ENCODE data around the gene CNDP1. TPM values are rescaled to one million over a fixed set of nuclear protein-coding genes. Genes with fewer than 3 reads are reported as not detected.

The CNDP1 gene
- polyA plus RNA-seq, 3 donors: not detected

GRCh38 chr18:74492259-74492658 is 42.0 kb upstream of the CNDP1 start:
- Histone ChIP-seq H3K4me1 (ENCODE audit: control insufficient read depth in 1 of 2, insufficient read depth in 2 of 2, low read length in 2 of 2) (peaks cover 12 to 16% of the 10 kb centered on the region in 2 donors), H3K79me2 (ENCODE audit: insufficient read depth, low read length) (peaks cover 7% of the 10 kb centered on the region), H3K27ac (ENCODE audit: low read depth in 1 of 2, low read length in 2 of 2) (no peak overlapping the region), H3K4me2 (replicated peaks; ENCODE audit: extremely low read depth, low read length, poor library complexity, severe bottlenecking) (no peak overlapping the region), H3K9ac (ENCODE audit: insufficient read depth, low read length, poor library complexity, severe bottlenecking) (no peak overlapping the region), H4K20me1 (ENCODE audit: insufficient read depth, low read length) (no peaks in the 10 kb centered on the region), H3K9me3 (replicated peaks in 1 of 2; ENCODE audit: control insufficient read depth in 1 of 2, insufficient read depth in 1 of 2, low read length in 2 of 2) (no peaks in the 10 kb centered on the region), H3K27me3 (ENCODE audit: control insufficient read depth in 2 of 2, insufficient read depth in 2 of 2, low read length in 2 of 2) (no peaks in the 10 kb centered on the region), H3K36me3 (replicated peaks in 1 of 2; ENCODE audit: control insufficient read depth in 1 of 2, insufficient read depth in 2 of 2, low read length in 2 of 2) (no peaks in the 10 kb centered on the region), H2AFZ (ENCODE audit: insufficient read depth, low read depth, low read length, poor library complexity, severe bottlenecking) (peak overlapping the region; percentile 14), H3K4me3 (replicated peaks in 1 of 3; ENCODE audit: low read depth in 2 of 3, low read length in 3 of 3) (no peak overlapping the region)
- Mint-ChIP-seq H3K9me3 (peaks cover 2 to 7% (median 4%) of the 10 kb centered on the region in 7 donors), H3K4me3 (no peak overlapping the region), H3K27ac (no peak overlapping the region), H3K4me1 (peaks cover 17% of the 10 kb centered on the region), H3K36me3 (no peaks in the 10 kb centered on the region), H3K27me3 (ENCODE audit: low read depth in 3 of 3) (peaks cover 1 to 7% (median 4%) of the 10 kb centered on the region in 3 donors)
- DNase-seq: no peak
- WGBS (ENCODE audit: insufficient coverage): 94% methylated on average over 3 of the region's 3 CpGs
- intact Hi-C loops (cut with micrococcal nuclease): loop anchor here (2.0 to 10.0 kb wide), 5 partner anchors 103 to 347 kb away; partner anchors contain the start of genes FBXO15 (in 1 of the 2), TIMM21 (in 1 of the 2) and ZNF407 (in 1 of the 2)
- TF ChIP-seq, protein P1, sequence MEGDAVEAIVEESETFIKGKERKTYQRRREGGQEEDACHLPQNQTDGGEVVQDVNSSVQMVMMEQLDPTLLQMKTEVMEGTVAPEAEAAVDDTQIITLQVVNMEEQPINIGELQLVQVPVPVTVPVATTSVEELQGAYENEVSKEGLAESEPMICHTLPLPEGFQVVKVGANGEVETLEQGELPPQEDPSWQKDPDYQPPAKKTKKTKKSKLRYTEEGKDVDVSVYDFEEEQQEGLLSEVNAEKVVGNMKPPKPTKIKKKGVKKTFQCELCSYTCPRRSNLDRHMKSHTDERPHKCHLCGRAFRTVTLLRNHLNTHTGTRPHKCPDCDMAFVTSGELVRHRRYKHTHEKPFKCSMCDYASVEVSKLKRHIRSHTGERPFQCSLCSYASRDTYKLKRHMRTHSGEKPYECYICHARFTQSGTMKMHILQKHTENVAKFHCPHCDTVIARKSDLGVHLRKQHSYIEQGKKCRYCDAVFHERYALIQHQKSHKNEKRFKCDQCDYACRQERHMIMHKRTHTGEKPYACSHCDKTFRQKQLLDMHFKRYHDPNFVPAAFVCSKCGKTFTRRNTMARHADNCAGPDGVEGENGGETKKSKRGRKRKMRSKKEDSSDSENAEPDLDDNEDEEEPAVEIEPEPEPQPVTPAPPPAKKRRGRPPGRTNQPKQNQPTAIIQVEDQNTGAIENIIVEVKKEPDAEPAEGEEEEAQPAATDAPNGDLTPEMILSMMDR (IDR thresholded peaks at IDR 0.05): no peak

- Histone ChIP-seq H3K27me3 (ENCODE audit: control insufficient read depth in 2 of 2, insufficient read depth in 2 of 2, low read length in 2 of 2) (no peaks in the 10 kb centered on the region), H3K4me2 (replicated peaks; ENCODE audit: extremely low read depth, low read length, poor library complexity, severe bottlenecking) (no peak overlapping the region), H3K9ac (ENCODE audit: insufficient read depth, low read length, poor library complexity, severe bottlenecking) (no peak overlapping the region), H3K79me2 (ENCODE audit: insufficient read depth, low read length) (peaks cover 22% of the 10 kb centered on the region), H3K27ac (ENCODE audit: low read depth in 1 of 2, low read length in 2 of 2) (no peak overlapping the region), H3K4me1 (ENCODE audit: control insufficient read depth in 1 of 2, insufficient read depth in 2 of 2, low read length in 2 of 2) (peaks cover 26 to 31% of the 10 kb centered on the region in 2 donors), H3K36me3 (replicated peaks in 1 of 2; ENCODE audit: control insufficient read depth in 1 of 2, insufficient read depth in 2 of 2, low read length in 2 of 2) (no peaks in the 10 kb centered on the region), H3K4me3 (replicated peaks in 1 of 3; ENCODE audit: low read depth in 2 of 3, low read length in 3 of 3) (no peak overlapping the region), H4K20me1 (ENCODE audit: insufficient read depth, low read length) (no peaks in the 10 kb centered on the region), H2AFZ (ENCODE audit: insufficient read depth, low read depth, low read length, poor library complexity, severe bottlenecking) (no peak overlapping the region), H3K9me3 (replicated peaks in 1 of 2; ENCODE audit: control insufficient read depth in 1 of 2, insufficient read depth in 1 of 2, low read length in 2 of 2) (no peaks in the 10 kb centered on the region)
- 50% methylated on average over 1 of the region's 1 CpG for WGBS (ENCODE audit: insufficient coverage)
- no peak overlapping the region for H3K4me3 Mint-ChIP-seq
- TF ChIP-seq, protein P1 (IDR thresholded peaks at IDR 0.05): peak; percentile 62
- DNase-seq: peak; percentile 40 to 59 (median 44)
- intact Hi-C loops (cut with micrococcal nuclease): loop anchor here (2.0 to 10.0 kb wide), 5 partner anchors 101 to 349 kb away; partner anchors contain the start of genes FBXO15 (in 1 of the 2), TIMM21 (in 1 of the 2) and ZNF407 (in 1 of the 2)
- H3K27me3 Mint-ChIP-seq (ENCODE audit: low read depth in 3 of 3): peaks cover 1 to 7% (median 4%) of the 10 kb centered on the region in 3 donors
- peaks cover 2 to 7% (median 4%) of the 10 kb centered on the region in 7 donors for H3K9me3 Mint-ChIP-seq
- H3K27ac Mint-ChIP-seq: no peak overlapping the region
- peaks cover 32% of the 10 kb centered on the region for H3K4me1 Mint-ChIP-seq
- no peaks in the 10 kb centered on the region for H3K36me3 Mint-ChIP-seq
These were observed 40.6 kb upstream of the CNDP1 start for GRCh38 chr18:74493689-74494088.
